HFFc6 (cell line): ENCODE data around the gene UBE2QL1. TPM values are rescaled to one million over a fixed set of nuclear protein-coding genes. Genes with fewer than 3 reads are reported as not detected.

Experiments
- DNase-seq: peaks from one replicate; pipeline ENCODE4 v3.0.0-alpha.2; 2018
- H3K27ac Mint-ChIP-seq: 2 replicates; pipeline ENCODE4 v1.8.0; 2020; ENCODE audit warnings: mild to moderate bottlenecking, mixed read lengths
- H3K27me3 Mint-ChIP-seq: 2 replicates; pipeline ENCODE4 v1.8.0; 2021; ENCODE audit warnings: mild to moderate bottlenecking, moderate library complexity, mixed read lengths; ENCODE audit not compliant: insufficient read depth
- H3K36me3 Mint-ChIP-seq: 2 replicates; pipeline ENCODE4 v1.8.0; 2021; ENCODE audit warnings: low read depth, mixed read lengths
- H3K4me1 Mint-ChIP-seq: 2 replicates; pipeline ENCODE4 v1.8.0; 2020; ENCODE audit warnings: low read depth, mixed read lengths
- H3K4me3 Mint-ChIP-seq: 2 replicates; pipeline ENCODE4 v1.8.0; 2020; ENCODE audit warnings: mild to moderate bottlenecking, moderate library complexity, mixed read lengths
- H3K9me3 Mint-ChIP-seq: 2 replicates; pipeline ENCODE4 v1.8.0; 2020; ENCODE audit warnings: mild to moderate bottlenecking, mixed read lengths
- total RNA-seq, 6 experiments: library from RNA; stranded (reverse); fragmentation: NEBNext Ultra II Directional; extraction: Animal tissue kit (Norgen Biotek cat#: 25700); gene quantifications; 2 replicates in 1 of 6; 3 replicates in 5 of 6; pipeline ENCODE4 v1.2.3, GENCODE V29; 2021
- TF ChIP-seq, protein P1 (sequence below): fragments of 200-600 bp; sonication (generic); IDR thresholded peaks from 2 replicates; pipeline ENCODE4 v1.5.0; 2021; ENCODE audit warnings: antibody characterized with exemption, mild to moderate bottlenecking

Gene UBE2QL1
- total RNA-seq, 6 experiments from 2014 or later = not detected

DNA sequence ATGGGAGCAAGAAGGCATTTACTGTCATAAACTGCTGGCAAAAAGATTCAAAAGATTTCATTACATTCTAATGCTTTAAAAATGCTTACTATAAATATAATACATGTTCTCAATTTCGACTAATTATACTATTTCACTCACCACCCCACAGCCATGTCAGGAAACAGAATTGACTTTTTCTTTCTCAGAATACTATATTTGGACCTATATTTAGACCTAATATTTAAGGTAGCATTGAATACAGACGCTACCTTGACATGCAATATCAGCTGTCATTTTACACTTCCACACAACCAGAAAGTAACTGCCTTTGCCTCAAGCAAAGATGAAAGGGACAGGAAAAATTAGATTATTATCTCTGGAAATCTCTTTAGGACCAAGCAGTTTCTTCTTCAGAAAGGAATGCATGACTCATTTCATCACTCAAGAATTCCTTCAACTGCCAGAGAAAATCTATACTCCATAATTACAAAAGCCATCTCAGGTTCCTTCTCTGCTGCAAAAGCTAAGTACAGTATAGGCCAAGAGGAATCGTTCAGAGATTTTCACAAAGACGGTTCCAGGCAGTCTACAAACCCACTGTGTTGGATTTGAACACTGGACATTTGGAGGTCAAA is 11.8 kb upstream of the UBE2QL1 start:
- no peaks in the 10 kb centered on the region for H3K36me3 Mint-ChIP-seq
- DNase-seq = peak; percentile 15

DNA sequence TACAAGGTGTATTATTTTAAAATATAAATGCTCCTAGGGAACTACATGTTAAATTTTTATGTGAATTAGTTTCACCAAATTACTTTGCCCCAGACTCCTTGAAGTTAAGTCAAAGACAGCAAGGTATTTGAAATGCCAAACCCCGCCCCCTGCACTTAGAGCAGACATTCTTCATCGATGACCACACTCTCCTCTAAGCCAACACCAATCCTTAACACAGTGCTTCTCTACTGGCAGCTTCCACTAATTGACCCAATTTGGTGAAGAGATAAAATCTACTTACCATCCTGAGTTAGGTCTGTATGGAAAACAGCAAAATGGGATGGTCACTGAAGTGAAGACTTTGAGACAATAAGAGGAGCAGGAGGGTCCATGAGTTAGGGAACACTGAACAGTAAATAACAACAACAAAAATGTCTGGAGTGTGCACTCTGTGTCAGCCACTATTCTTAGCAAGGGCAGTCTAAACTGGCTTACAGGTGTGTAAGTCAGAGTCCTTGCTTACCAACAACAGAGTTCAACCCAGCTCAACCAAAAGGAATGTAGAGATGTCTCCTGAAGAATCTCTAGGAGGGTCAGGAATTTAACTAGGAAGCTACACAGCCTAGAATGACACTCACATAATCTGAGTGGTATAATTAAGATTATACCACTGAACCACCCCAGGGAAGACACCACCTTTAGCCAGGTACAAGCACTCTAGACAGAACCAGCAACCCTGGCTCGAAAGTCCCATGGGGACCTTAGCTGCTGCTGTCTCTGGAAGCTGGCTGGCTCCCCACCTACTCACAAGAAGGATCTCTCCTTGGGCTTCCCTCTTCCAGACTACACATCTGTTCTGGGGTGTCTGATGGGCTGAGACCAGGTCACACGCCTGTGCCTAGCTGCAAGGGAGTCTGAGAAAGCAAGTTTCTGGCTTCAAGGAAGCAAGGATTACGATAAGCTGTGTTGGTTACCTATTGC is 8.8 kb upstream of the UBE2QL1 start:
- DNase-seq = no peak
- Mint-ChIP-seq H3K27ac (no peak overlapping the region), H3K27me3 (peaks cover 3% of the 10 kb centered on the region), H3K4me3 (no peak overlapping the region), H3K9me3 (no peaks in the 10 kb centered on the region; the same call in 1 of the 2 replicates), H3K36me3 (no peaks in the 10 kb centered on the region), H3K4me1 (peaks cover 16% of the 10 kb centered on the region)
- TF ChIP-seq, protein P1, sequence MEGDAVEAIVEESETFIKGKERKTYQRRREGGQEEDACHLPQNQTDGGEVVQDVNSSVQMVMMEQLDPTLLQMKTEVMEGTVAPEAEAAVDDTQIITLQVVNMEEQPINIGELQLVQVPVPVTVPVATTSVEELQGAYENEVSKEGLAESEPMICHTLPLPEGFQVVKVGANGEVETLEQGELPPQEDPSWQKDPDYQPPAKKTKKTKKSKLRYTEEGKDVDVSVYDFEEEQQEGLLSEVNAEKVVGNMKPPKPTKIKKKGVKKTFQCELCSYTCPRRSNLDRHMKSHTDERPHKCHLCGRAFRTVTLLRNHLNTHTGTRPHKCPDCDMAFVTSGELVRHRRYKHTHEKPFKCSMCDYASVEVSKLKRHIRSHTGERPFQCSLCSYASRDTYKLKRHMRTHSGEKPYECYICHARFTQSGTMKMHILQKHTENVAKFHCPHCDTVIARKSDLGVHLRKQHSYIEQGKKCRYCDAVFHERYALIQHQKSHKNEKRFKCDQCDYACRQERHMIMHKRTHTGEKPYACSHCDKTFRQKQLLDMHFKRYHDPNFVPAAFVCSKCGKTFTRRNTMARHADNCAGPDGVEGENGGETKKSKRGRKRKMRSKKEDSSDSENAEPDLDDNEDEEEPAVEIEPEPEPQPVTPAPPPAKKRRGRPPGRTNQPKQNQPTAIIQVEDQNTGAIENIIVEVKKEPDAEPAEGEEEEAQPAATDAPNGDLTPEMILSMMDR = no peak

More for the DNA sequence above, 11.8 kb upstream of the UBE2QL1 start:
- Mint-ChIP-seq H3K4me3 (no peak overlapping the region), H3K4me1 (peaks cover 16% of the 10 kb centered on the region), H3K9me3 (no peaks in the 10 kb centered on the region), H3K27ac (no peak overlapping the region), H3K27me3 (peaks cover 5% of the 10 kb centered on the region)
- TF ChIP-seq, protein P1 = no peak

DNA sequence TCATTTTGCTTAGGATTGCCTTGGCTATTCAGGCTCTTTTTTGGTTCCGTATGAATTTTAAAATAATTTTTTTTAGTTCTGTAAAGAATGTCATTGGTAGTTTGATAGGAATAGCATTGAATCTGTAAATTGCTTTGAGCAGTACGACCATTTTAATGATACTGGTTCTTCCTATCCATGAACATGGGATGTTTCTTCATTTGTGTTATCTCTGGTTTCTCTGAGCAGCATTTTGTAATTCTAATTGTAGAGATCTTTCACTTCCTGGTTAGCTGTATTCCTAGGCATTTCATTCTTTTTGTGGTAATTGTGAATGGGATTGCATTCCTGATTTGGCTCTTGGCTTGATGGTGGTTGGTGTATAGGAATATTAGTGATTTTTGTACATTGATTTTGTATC is 6.3 kb upstream of the UBE2QL1 start:
- Mint-ChIP-seq H3K27ac (no peak overlapping the region), H3K27me3 (peaks cover 3% of the 10 kb centered on the region), H3K4me1 (peaks cover 8% of the 10 kb centered on the region; the same call in 1 of the 2 replicates), H3K4me3 (no peak overlapping the region), H3K36me3 (no peaks in the 10 kb centered on the region), H3K9me3 (no peaks in the 10 kb centered on the region; the same call in none of the 2 replicates)
- TF ChIP-seq, protein P1 = no peak
- DNase-seq = no peak

DNA sequence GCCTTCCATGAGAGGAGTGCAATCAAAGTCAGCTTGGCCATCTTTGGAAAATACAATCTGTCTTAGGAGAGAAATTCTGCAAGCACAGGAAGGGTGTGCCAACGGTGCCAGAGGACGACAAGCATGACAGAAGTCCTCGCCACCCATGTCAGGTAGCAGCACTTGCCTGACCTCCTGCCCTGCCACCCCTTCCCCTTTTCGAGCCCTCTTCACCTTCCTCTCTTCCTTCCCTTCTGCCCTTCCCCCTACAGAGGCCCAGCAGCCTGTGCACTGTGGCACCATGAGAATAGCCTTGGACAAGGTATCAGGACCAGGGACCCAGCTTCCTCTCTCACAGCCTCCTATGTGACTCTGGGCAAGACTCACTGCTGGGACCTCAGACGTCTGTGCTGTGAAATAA is 5.3 kb upstream of the UBE2QL1 start:
- TF ChIP-seq, protein P1 = no peak
- H3K27me3 Mint-ChIP-seq = peaks cover 3% of the 10 kb centered on the region

DNA sequence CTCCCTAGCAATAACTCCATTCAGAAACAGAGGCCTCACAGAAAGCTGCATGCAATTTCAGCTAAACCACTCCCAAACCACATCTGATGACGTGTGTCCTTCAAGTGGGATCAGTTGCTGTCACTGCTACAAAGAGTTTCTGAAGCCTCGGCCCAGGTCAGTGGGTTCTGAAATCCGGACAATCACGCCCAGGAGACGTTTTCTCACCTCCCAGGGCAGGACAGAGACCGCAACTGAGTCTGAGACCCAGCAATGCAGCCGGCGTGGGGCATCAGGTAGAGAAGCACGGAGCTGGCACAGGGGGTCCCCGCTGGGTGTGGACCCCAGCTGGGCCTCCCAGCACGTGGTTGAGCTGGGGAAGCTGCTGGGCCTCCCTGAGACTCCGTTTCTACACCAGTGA is 2.6 kb upstream of the UBE2QL1 start:
- H3K36me3 Mint-ChIP-seq = no peaks in the 10 kb centered on the region; the same call in 1 of the 2 replicates
- no peaks in the 10 kb centered on the region for H3K4me1 Mint-ChIP-seq
- no peak for DNase-seq
- no peak overlapping the region for H3K4me3 Mint-ChIP-seq
- peaks cover 5% of the 10 kb centered on the region for H3K9me3 Mint-ChIP-seq
- H3K27me3 Mint-ChIP-seq = peaks cover 14% of the 10 kb centered on the region
- TF ChIP-seq, protein P1 = no peak
- H3K27ac Mint-ChIP-seq = no peak overlapping the region

More for the DNA sequence above, 5.3 kb upstream of the UBE2QL1 start:
- Mint-ChIP-seq H3K36me3 (no peaks in the 10 kb centered on the region), H3K4me3 (no peak overlapping the region), H3K9me3 (no peaks in the 10 kb centered on the region; the same call in none of the 2 replicates), H3K27ac (no peak overlapping the region), H3K4me1 (peaks cover 8% of the 10 kb centered on the region; the same call in 1 of the 2 replicates)
- DNase-seq = no peak
